ENCODE measurements around the gene MAP1LC3B. TPM values are rescaled to one million over a fixed set of nuclear protein-coding genes. Genes with fewer than 3 reads are reported as not detected.

The MAP1LC3B gene
- polyA plus RNA-seq, 4 donors, result 73.3 to 82.8 (median 78.9) TPM

DNA sequence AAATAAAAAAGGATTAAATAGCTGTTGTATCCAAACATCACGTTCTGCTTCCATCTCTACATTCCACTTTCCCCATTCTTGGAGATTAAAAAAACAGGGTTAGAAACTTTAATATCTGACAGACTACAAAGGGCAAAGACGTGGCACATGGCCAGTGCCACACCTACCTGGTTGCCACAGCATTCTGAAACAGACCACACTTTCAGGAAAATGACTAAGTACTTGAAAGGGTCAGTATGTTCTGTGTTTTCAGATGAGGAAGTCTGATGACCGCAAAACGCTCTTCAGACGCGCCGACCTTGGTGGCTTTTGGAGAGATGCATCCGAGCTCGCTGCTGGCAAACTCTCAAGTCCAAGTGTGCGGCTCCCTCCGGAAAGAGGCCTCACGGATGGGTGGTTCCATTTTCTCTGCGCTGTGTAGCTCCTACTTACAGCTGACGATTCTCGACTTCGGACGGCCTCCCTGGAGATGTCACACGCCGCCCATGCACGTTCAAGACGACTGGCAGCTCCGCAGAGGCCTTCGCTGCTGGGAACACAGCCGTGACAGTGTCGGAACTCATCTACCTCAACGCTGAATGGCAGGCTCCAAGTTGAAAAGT lies 15.5 kb downstream of the MAP1LC3B start:
- no peak for DNase-seq (ENCODE audit: low read depth in 4 of 4, low spot score in 3 of 4)

DNA sequence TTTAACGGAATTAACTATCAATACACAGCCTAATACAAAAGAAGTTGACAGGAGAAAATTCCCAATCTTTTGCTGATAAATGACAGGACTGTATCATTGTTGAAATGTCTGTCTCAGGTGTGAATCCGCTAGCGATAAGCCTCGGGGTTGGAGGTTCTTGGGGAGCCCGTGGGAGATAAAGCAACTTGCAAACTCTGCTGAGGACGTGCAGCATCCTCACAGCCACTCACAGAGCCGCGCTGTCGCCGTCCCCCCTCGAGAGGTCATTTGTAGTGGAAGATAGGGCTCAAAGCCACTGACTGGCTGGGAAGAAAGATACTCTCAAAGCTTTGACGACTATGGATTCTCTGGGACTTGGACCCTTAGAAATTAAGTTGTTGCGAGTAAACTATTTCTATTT lies 17.0 kb downstream of the MAP1LC3B start:
- no peak for DNase-seq (ENCODE audit: low read depth in 4 of 4, low spot score in 3 of 4)

DNA sequence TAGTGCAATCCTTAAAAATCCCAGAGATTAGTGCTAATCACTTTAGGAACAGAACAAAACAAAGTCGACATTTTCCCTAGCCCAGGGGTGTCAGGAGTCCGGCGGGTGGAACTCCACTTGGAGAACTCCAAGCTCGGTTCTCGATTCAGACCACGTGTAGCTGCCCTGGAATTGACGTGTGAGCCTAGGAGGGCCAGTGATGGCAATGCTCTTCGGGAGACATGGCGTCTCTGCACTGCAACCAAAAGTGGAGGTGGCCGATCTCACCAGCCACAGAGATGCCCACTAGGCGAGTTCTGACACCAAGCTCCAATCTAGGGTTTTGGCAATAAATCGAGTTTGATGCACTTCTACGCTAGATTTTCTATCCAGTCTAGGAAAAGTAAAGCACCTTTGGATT lies 17.6 kb downstream of the MAP1LC3B start:
- no peak for DNase-seq (ENCODE audit: low read depth in 4 of 4, low spot score in 3 of 4)

DNA sequence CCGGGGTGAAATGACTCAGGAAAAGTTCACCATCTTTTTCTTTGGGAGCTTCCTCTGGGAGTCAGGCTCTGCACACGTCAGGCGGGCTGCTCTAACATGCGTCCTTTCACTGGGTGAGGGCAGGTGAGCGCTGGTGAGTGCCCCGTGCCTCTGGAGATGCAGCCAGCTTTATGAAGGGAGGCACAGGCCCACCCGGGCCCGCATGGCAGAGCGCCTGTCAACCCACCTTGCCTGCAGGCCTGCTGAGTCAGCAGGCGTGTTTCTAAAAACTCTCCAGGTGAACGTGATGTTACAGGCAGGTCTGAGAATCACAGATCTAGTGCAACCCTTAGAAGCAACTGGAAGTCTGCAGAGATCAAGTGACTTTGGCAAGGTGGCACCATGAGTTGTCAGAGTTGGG lies 18.4 kb downstream of the MAP1LC3B start:
- no peak for DNase-seq (ENCODE audit: low read depth in 4 of 4, low spot score in 3 of 4)

DNA sequence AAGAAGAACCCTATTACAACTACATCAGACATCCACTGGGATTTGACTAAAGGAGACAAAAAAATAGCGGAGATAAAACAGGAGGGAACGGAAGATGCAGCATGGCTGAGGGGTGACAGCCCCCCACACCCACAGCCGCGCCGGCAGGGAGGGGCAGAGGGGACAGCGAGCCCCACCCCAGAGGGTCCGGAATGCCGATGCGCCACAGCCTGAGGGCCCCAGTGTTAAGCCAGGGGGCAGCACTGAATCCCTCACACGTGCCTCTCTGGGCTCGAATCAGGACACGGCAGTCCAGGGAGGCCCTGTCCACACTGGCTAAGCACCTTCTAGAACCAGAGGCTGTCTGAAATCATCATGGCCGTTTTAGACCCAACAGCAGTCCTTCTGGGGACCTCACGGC lies 18.8 kb downstream of the MAP1LC3B start:
- DNase-seq (ENCODE audit: low read depth in 4 of 4, low spot score in 3 of 4), result no peak

DNA sequence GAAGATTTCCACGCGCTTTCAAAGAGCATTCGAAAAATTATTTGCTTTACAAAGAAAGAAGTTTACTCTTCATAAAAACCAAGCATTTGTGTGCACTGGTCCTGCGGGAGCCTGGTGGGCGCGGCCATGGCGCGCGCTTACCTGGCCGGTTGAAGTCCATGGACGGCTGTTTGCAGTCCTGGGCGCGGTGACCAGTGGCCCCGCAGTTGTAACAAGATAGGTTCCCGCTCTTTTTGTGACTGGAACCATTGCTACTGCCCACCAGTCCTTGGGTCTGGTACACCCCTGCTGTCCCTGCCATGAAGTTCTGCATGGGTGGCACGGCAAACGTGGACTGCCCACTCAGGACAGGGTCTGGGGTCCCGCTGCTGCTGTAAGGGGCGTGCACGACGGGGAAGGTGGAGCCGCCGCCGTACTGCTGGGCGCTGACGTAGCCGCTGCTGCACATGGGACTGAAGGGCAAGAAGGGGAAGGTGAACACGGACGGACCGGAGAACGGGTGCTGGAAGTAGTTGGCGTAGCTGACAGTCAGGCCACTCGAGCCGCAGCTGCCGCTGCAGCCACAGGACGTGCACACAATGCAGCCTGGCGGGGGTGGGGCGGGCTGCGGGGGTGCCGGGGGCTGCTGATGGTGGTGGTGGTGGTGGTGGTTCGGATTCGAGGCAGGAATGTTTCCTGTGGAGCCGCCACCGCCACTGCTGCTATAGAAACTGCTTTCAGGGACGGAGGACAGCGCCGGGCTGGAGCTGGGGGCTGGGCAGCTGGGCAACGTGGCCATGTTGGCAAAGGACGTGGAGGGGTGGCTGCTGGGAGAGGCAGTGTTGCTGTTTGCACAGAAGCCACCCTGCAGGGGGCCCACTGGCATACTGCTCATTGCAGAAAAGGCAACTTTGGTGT lies 19.5 kb downstream of the MAP1LC3B start:
- DNase-seq (ENCODE audit: low read depth in 4 of 4, low spot score in 3 of 4), result no peak

DNA sequence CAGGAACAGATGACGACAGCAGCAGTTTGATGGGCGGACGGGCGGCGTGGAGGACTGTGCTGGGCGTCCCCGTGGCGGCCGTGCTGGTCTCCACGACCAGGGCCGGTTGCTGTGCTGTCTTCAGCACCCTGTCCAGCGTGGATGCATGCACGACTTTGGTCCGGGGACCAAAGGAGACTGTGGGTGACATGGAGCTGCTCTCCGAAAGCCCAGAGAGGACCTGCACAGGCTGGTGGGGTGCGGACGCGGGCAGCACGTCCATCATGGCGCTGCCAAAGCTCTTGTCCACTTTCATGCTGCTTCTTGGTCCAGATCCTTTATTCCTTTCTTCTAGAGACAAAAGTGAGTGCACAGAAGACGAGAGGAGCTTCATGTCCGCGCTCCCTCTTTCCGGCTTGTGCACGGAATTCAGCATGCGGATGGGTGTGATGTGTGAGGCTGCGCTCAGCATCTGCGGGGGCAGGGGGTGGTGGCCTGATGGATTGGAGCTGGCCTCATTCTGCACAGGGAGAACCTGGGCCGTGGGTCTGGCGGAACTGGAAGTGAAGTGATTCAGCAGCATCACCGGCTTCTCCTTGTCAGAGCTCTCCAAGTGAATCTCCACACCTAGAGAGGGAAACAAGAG lies 20.3 kb downstream of the MAP1LC3B start:
- no peak for DNase-seq (ENCODE audit: low read depth in 4 of 4, low spot score in 3 of 4)

DNA sequence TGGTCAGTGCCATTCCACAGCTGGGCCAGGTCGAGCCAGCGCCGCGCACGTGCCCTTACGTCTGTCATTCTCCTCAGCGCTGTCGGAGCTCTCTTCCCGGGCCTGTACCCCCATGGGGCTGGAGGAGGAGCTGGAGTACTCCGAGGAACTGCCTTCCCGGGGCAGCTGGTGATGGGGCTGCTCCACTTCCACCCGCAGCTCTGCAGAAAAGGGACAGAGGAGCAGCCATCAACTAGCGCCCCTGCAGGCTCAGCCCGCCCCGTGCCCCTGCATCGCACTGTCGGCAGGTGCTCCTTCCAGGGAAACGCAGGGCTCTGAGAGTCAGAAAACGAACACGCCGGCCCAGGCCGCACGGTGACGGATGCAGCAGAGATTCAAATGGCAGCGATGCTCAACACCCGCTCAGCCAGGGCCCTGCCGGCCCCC lies 20.9 kb downstream of the MAP1LC3B start:
- DNase-seq (ENCODE audit: low read depth in 4 of 4, low spot score in 3 of 4), result no peak

DNA sequence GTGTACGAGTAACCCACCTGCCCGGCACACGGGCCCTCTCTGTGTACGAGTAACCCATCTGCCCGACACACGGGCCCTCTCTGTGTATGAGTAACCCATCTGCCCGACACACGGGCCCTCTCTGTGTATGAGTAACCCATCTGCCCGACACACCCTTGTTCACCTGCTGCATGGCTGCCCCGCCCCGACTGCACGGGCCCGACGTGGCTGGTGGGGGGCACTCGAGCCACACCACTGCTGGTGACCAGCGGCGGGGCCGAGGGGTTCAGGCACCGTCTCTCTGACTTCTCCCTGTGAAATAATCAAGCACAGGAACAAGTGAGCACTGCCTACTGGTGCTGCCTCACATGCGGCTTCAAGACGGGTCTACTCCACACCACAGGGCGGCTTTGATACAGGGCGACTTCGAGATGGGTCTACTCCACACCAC lies 22.1 kb downstream of the MAP1LC3B start:
- no peak for DNase-seq (ENCODE audit: low read depth in 4 of 4, low spot score in 3 of 4)

DNA sequence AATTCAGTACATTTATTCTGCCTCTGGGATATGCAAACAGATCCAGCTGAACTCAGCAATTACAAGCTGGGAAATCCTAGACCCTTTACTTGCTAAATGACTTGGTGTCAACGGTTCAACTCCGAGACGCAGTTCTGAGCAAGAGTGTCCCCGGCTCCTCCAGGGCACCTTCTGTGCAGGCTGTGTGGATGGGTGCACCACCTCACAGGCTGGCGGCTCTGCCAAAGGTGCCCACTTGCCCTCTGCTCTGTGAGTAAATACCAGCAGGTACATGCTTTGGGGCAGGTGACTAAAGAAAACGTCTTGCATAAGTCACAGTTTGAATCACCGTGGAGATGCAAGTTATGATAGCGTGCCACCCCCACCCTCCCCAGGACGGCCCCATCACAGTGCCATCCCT lies 23.3 kb downstream of the MAP1LC3B start:
- no peak for DNase-seq (ENCODE audit: low read depth in 4 of 4, low spot score in 3 of 4)

DNA sequence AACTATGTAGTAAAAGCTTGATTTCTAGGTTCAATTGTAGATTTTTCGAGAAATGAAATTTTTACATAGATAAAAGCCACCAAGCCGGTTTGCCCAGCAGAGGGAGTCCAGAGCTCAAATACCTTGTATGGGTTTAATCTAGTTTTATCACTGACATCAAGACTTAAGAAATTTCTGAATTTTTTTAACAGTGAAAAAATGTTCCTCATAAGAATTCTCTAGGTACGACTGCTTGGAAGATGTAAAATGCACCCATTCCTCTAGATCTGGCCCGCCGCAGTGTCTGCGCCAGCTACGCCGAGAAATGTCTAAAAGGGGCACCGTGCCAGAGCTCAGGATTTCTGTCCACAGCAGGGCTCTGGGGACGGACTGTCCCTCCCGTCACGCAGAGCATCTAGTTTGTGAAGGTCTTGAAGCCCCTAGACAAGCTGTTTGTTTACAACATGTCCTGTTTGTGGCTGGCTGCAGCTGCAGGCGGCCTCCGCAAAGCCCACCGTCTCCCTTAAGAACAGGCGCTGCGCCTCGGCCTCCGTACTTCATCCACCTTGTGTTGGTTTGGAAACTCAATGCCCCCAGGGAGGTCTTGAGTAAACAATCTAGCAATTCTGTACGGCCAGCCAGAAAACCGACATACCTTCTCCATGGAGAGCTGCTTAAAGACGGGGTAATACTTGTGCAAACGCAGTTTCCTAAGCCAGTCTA lies 24.8 kb downstream of the MAP1LC3B start:
- DNase-seq (ENCODE audit: low read depth in 4 of 4, low spot score in 3 of 4), result no peak

DNA sequence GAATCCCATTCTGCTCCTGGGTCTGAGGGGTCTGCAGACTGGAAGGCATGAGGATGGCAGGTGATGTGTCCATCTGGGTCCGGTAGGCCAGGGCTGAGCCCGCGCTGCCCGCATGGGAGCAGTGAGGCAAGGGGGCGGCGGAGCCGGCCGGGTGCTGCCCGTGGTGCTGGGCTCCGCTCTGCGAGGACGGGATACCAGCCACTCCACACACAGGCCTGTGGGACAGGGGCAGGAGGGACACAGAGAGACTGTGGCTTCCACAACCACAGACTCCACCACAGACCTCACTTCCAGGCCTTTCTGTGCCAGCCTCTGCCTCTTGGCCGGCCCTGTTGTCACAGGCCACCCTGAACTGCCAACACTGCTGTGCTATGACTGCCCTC lies 25.4 kb downstream of the MAP1LC3B start:
- DNase-seq (ENCODE audit: low read depth in 4 of 4, low spot score in 3 of 4), result no peak

DNA sequence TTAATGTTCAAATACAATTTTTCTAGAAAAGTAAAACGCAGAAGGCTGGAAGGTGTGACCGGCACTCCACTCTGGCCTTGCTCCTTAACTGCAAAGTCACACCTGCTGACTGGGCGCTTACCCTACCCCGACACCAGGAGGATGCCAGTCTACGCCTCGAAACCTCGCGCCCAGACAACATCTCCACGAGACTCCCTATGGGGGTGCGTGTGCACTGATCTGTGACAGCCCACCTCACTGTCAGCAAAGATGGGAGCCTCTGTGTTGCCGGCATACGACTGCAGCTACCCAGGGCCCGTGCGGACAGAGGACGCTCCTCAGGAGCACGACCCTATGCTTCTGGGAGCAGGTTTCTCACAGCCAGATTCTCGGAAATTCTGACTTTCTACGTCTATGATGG lies 26.1 kb downstream of the MAP1LC3B start:
- DNase-seq (ENCODE audit: low read depth in 4 of 4, low spot score in 3 of 4), result no peak

DNA sequence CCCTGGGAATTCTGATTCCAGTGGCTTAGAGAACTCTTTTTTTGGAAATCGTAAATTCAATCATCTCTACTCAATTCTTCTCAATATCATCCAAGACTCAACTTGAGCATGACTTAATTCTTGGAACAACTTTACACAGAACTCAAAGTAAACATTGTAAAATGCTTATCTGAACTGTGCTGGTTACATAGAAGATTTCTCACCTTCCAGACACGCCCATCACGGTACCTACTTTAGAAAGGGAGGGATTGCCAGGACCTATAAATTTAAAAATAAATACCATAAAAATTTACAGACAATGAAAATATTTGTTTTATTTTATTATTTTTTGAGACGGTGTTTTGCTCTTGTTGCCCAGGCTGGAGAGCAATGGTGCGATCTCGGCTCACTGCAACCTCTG lies 26.5 kb downstream of the MAP1LC3B start:
- DNase-seq (ENCODE audit: low read depth in 4 of 4, low spot score in 3 of 4), result no peak

DNA sequence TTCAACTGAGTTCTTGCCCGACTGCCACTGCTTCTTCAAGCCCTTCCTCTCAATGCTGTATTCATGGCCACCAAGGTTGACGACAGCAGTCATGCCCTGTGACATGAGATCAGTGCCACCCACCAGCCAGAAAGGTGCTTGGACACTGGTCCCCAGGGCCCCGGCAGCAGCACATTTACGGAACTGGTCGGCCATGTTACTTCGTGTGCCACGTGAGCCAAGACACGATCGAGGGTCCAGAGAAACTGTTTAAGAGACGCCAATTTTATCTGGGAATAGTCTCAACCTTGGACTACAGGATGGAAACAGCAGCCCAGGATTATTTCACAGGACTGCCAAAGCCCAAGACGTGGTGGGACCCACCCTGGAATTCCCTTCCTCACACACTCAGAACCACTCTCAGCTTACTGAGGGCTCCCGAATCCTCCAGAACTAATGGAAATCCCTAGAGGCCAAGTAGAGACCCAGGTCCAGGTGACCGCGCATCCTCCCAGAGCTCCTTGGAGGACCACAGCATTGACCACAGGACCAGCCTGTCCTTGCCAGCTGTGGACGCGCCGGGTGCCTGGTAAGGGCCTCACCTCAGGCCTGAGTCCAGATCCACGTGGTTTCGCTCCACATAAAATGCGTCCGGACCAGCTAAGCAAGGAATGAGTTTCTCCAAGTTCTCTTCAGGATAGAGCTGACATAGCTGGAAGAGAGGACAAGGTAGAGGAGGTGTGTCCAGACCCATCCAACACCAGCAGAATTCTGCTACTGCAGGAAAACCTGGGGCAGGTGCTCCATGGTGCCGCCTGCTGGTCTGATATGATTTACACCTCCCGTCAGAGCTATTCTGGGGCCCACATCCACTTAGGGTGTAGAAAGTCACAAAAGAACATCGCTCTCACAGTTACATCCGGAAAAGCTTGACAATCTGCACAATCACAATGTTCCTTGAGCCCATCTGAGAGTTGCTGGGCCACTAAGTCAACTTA lies 28.2 kb downstream of the MAP1LC3B start:
- DNase-seq (ENCODE audit: low read depth in 4 of 4, low spot score in 3 of 4), result no peak

DNA sequence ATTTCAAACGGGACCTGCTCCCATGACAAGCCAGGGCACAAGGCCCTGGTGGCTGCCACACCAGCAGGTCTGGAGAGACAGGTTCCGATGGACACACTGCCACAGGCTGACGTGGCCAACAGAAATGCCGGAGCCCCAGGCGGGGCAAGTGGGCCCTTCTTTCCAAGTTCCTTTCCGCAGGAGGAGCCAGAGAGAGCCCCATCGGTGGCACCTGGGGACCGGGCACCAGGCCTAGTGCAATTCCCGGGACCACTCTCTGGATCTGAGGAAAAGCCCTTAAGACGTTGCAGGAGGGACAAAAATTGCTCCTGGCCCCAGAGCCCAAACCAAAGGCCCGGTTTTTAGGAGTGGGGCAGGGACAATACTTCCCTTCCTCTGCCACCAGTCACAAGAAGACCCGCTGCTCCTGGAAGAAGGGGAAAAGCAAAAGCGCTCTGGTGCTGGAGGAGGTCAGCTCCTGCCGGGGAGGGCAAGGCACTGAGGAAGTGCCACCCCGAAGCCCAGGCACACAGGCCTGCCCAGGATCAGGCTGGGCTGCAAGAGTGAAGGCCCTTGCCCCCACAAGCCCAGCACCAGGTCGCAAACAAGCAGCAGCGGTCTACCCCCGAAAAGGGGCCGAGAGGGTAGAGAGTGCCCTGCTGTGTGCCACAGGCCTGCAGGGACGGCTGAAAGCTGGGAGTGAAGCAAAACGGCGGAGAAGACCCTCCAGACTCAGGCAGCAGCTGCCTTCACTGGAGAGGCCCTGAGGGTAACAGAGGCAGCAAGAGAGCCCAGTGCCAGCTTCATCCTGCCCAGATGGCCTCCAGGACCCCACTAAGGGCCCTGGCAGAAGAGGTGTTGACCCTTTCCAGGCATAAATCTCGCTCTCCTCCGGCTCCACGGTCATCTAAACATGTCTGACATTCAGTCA lies 29.1 kb downstream of the MAP1LC3B start:
- no peak for DNase-seq (ENCODE audit: low read depth in 4 of 4, low spot score in 3 of 4)

DNA sequence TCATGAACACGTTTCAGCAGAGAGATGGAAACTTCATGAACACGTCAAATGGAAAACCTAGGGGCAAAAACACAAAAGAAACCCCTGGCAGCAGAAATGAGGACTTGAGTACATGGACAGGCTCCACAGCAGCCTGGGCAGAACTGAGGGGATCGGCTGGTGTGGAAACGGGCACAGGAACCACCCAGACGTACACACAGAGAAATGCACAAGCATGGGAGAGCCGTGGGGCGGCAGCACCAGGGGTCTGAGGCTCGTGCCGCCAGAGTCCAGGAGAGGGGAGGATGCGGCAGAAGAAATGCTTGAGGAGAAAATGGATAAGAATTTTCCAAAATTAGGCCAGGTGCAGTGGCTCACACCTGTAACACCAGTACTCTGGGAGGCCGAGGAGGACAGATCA lies 30.0 kb downstream of the MAP1LC3B start:
- no peak for DNase-seq (ENCODE audit: low read depth in 4 of 4, low spot score in 3 of 4)

DNA sequence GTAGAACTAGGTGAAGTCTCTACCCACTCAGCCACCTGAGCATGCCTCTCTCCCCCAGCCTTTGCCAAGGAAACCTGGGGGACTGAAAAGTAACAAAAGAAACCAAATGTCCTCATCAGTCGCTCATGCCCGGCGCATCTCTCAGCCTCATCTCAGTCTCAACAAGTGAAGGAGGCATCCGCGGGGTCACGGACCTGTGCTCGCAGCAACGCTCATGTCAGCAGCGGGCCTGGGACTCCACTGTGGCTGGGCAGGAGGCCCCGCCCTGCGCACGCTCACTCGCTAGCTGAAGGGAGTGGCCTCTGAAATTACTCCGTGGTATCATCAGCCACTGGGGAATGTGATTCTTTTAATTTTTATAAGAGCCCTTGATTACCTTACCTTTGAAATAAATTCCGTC lies 31.3 kb downstream of the MAP1LC3B start:
- no peak for DNase-seq (ENCODE audit: low read depth in 4 of 4, low spot score in 3 of 4)

DNA sequence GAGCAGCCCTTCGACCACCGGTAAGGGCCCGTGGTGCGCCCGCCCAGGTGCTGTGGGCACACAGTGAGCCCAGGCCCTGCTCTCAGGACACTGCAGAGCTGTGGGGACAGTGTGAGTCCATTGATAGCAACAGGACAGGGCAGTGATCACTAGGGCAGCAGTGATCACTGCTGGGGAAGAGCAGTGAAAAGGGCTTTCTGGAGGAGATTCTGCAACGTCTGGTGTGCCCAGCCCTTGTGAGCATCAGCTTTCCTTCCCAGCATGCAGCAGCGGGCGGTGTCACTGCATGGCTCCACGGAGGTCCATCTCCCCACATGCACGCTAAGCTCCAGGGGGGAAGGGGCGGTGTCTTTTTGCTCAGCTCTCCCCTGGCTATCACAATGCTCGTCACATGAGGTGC lies 32.1 kb downstream of the MAP1LC3B start:
- DNase-seq (ENCODE audit: low read depth in 4 of 4, low spot score in 3 of 4), result no peak

All from right renal pelvis (tissue), 4 donors.